GM10248 (cell line): Measurements from ENCODE around the gene ITIH6.
"Not testable (repeated sequence)": the region's sequence is repeated elsewhere in the genome, so short reads cannot be mapped to it uniquely, and the experiment has no call there.

Experiments used
- CTCF ChIA-PET: fragments of 300-600 bp; sonication (Branson Sonifier 250); formaldehyde crosslinking; extraction: SDS; loops from one replicate; lab custom pipeline; 2021; ENCODE audit warnings: antibody characterized with exemption; lab: Yijun Ruan, JAX
- POLR2A ChIA-PET: fragments of 350-650 bp; sonication (Branson Sonifier 250); formaldehyde crosslinking; extraction: SDS; loops from one replicate; lab custom pipeline; 2020; ENCODE audit warnings: antibody characterized with exemption; lab: Yijun Ruan, JAX
- DNase-seq: peaks from one replicate; pipeline ENCODE4 v3.0.0; 2012; ENCODE audit errors: extremely low spot score
- CTCF ChIP-seq: IDR thresholded peaks from 2 replicates; pipeline ENCODE4 v1.5.1; 2012; ENCODE audit warnings: mild to moderate bottlenecking, low read depth; ENCODE audit errors: extremely low read depth, missing control alignments, control extremely low read depth

The ITIH6 gene

GRCh38 chrX:54807524-54808108 lies 9.6 kb upstream of the ITIH6 start, which contains the start of gene MAGED2:
Gene MAGED2, plus strand, starts transcription at chrX:54807745. Its CDS starts 1,587 bp downstream, at chrX:54809332.
- no peak for TF ChIP-seq CTCF
- CTCF ChIA-PET: no interaction called here
- DNase-seq: peak; percentile 18
- POLR2A ChIA-PET: no interaction called here

GRCh38 chrX:54799046-54799445 lies 991 bp upstream of the ITIH6 start:
- POLR2A ChIA-PET: no interaction called here
- no peak for TF ChIP-seq CTCF
- DNase-seq: no peak
- CTCF ChIA-PET: no interaction called here

- CTCF ChIA-PET: no interaction called here
- no peak for TF ChIP-seq CTCF
- DNase-seq: no peak
- POLR2A ChIA-PET: no interaction called here
Observed at GRCh38 chrX:54794795-54795194, 3.3 kb downstream of the ITIH6 start.

- DNase-seq: no peak
- CTCF ChIA-PET: no interaction called here
- POLR2A ChIA-PET: no interaction called here
- TF ChIP-seq CTCF: no peak
Observed at GRCh38 chrX:54794028-54794427, 4.0 kb downstream of the ITIH6 start.

GRCh38 chrX:54789405-54789804 lies 8.7 kb downstream of the ITIH6 start:
- CTCF ChIA-PET, DNase-seq, POLR2A ChIA-PET: not testable (repeated sequence)

- CTCF ChIA-PET: no interaction called here
- POLR2A ChIA-PET: no interaction called here
- no peak for TF ChIP-seq CTCF
- no peak for DNase-seq
Observed at GRCh38 chrX:54788446-54788845, 9.6 kb downstream of the ITIH6 start.

GRCh38 chrX:54786967-54787366 lies 11.1 kb downstream of the ITIH6 start:
- DNase-seq: peak; percentile 22
- CTCF ChIA-PET: interaction anchor here (0.8 to 0.9 kb wide), 2 partner anchors 11 to 148 kb away, joined by 3 read pairs; partner anchors contain the start of gene ITIH6
- POLR2A ChIA-PET: no interaction called here
- peak; percentile 5 for TF ChIP-seq CTCF
